Body of pancreas (tissue), 4 donors: ENCODE data around the gene SLC4A1.

Source experiments
- CTCF ChIP-seq, 7 experiments: fragments of 450-650 bp in 4 of 7; fragments of 200-600 bp in 3 of 7; sonication (generic) in 3 of 7; IDR thresholded peaks; one replicate each; pipeline ENCODE4 v1.5.1; 2016 to 2019; ENCODE audit warnings: antibody characterized with exemption in 7 of 7
- POLR2A ChIP-seq, 3 donors: fragments of 450-650 bp; IDR thresholded peaks; one replicate each; pipeline ENCODE4 v1.6.1; 2016; ENCODE audit warnings: antibody characterized with exemption in 3 of 3, mild to moderate bottlenecking in 2 of 3

DNA sequence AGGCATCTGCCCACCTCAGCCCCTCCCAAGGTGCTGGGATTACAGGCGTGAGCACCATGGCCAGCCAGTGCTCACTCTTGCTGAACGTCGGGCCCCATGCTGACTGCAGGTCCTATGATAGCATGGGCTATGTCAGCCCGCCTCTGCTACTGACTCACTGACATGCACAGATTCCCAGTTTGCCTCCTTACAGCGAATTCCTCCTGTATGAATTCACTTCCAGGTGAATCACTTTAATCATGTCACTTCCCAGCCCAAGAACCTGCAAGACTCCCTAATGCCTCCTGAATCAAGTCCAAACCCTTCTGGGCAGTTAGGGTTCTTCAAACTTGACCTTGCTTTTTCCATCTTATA is 32.4 kb downstream of the SLC4A1 start:
- TF ChIP-seq POLR2A (IDR thresholded peaks at IDR 0.05) (no peak), CTCF (IDR thresholded peaks at IDR 0.05) (no peak)
